ENCODE measurements around the gene TULP4. TPM values are rescaled to one million over a fixed set of nuclear protein-coding genes. Genes with fewer than 3 reads are reported as not detected.

The TULP4 gene
- total RNA-seq, 1 experiment from 2014 or later = 64.6 TPM

DNA sequence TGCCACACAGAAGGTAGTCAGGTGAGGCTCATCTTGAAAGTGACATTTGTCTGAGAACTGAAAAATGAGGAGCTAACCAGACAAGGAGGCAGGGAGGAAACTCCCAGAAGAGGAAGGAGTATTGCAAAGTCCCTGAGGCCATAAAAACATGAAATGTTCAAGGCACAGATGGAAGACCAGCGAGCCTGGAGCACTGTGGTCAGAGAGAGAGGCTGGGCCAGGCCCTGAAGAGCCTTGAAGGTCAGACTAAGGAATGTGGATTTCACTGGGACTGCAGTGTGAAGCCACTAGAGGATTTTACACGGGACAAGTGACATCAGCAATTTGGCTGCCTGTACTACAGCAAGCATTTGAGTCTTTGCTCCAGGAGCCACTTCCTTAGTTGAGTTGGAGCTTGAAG lies 226.5 kb downstream of the TULP4 start:
- peak; percentile 21 for DNase-seq
- Histone ChIP-seq H3K56ac (ENCODE audit: insufficient read length, low read depth, low read length) (no peak overlapping the region), H3K27me3 (ENCODE audit: insufficient read depth, low read length) (no peaks in the 10 kb centered on the region), H2BK12ac (ENCODE audit: insufficient read length, low read depth, low read length) (no peak overlapping the region), H3K23ac (ENCODE audit: insufficient read length, low read depth, low read length) (no peak overlapping the region), H4K91ac (ENCODE audit: insufficient read length, low read depth, low read length) (no peak overlapping the region), H3K9ac (ENCODE audit: extremely low read depth, insufficient read length, low read length) (no peak overlapping the region), H4K20me1 (ENCODE audit: control insufficient read depth, insufficient read depth, insufficient read length) (no peaks in the 10 kb centered on the region), H4K8ac (replicated peaks; ENCODE audit: insufficient read length, low read depth, low read length) (no peak overlapping the region), H2AFZ (ENCODE audit: low read length) (no peak overlapping the region), H3K79me2 (ENCODE audit: insufficient read depth, low read length) (no peaks in the 10 kb centered on the region), H3K27ac (ENCODE audit: insufficient read length, low read depth, low read length) (no peak overlapping the region), H3K23me2 (ENCODE audit: insufficient read length, low read depth, low read length, poor library complexity, severe bottlenecking) (peaks cover 6% of the 10 kb centered on the region), H3K18ac (ENCODE audit: insufficient read length, low read depth, low read length) (no peak overlapping the region), H2BK20ac (ENCODE audit: low read depth, low read length, poor library complexity, severe bottlenecking) (no peak overlapping the region), H3T11ph (ENCODE audit: low read length) (no peak overlapping the region), H3K4me1 (ENCODE audit: insufficient read depth, low read length) (no peaks in the 10 kb centered on the region), H3K4ac (ENCODE audit: low read depth, low read length) (no peak overlapping the region), H2BK5ac (ENCODE audit: insufficient read length, low read length) (no peak overlapping the region), H3K14ac (ENCODE audit: insufficient read depth, low read length) (no peak overlapping the region), H2BK120ac (ENCODE audit: low read depth, low read length, poor library complexity, severe bottlenecking) (no peak overlapping the region), H2BK15ac (ENCODE audit: low read depth, low read length) (no peak overlapping the region), H3K79me1 (ENCODE audit: insufficient read depth, low read depth, low read length, poor library complexity, severe bottlenecking) (no peaks in the 10 kb centered on the region), H4K5ac (ENCODE audit: insufficient read length, low read depth, low read length) (no peak overlapping the region), H2AK5ac (ENCODE audit: insufficient read length, low read length) (no peak overlapping the region), H3K4me2 (ENCODE audit: insufficient read depth, insufficient read length, low read length) (no peak overlapping the region), H3K9me3 (ENCODE audit: control insufficient read depth, low read depth, low read length) (no peaks in the 10 kb centered on the region)
- Mint-ChIP-seq H3K4me1 (peaks cover 11 to 18% of the 10 kb centered on the region in 2 experiments), H3K4me3 (peak overlapping the region; percentile 25 to 75; a peak in 3 of 5 replicates), H3K27ac (no peak overlapping the region), H3K27me3 (ENCODE audit: low read depth) (peaks cover 16% of the 10 kb centered on the region), H3K9me3 (no peaks in the 10 kb centered on the region), H3K36me3 (ENCODE audit: insufficient read depth in 1 of 3, low read depth in 3 of 3) (peaks cover 0 to 23% (median 3%) of the 10 kb centered on the region in 3 experiments; a peak in 3 of 7 replicates)
- TF ChIP-seq, protein P1, sequence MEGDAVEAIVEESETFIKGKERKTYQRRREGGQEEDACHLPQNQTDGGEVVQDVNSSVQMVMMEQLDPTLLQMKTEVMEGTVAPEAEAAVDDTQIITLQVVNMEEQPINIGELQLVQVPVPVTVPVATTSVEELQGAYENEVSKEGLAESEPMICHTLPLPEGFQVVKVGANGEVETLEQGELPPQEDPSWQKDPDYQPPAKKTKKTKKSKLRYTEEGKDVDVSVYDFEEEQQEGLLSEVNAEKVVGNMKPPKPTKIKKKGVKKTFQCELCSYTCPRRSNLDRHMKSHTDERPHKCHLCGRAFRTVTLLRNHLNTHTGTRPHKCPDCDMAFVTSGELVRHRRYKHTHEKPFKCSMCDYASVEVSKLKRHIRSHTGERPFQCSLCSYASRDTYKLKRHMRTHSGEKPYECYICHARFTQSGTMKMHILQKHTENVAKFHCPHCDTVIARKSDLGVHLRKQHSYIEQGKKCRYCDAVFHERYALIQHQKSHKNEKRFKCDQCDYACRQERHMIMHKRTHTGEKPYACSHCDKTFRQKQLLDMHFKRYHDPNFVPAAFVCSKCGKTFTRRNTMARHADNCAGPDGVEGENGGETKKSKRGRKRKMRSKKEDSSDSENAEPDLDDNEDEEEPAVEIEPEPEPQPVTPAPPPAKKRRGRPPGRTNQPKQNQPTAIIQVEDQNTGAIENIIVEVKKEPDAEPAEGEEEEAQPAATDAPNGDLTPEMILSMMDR (conservative IDR thresholded peaks at IDR 0.05) = no peak
- no CpG with 5 or more reads among the region's 2 CpGs for WGBS (ENCODE audit: extremely low coverage, insufficient read length, low lambda C conversion rate)

Data from H9 (cell line).